WTC11 (cell line): ENCODE data around the gene NOB1. TPM values are rescaled to one million over a fixed set of nuclear protein-coding genes. Genes with fewer than 3 reads are reported as not detected.

Experiments
- ATAC-seq: fragments of 200-7000 bp; cut with Tn5 transposase; 2 replicates; pipeline ENCODE4 v1.10.0; 2021; ENCODE audit warnings: mild to moderate bottlenecking, moderate library complexity
- CTCF ChIA-PET: fragments of 300-600 bp; sonication (Branson Sonifier 250); formaldehyde crosslinking; loops from one replicate; lab custom pipeline; 2021; ENCODE audit warnings: antibody characterized with exemption; lab: Charles Lee
- POLR2A ChIA-PET: fragments of 350-600 bp; sonication (Branson Sonifier 250); formaldehyde crosslinking; loops from one replicate; lab custom pipeline; 2021; ENCODE audit warnings: antibody characterized with exemption; lab: Charles Lee
- DNase-seq: peaks from one replicate; pipeline ENCODE4 v3.0.0; 2021; ENCODE audit warnings: low spot score
- H3K27ac Mint-ChIP-seq: 2 replicates; pipeline ENCODE4 v1.8.0; 2021; ENCODE audit warnings: mixed read lengths
- H3K27me3 Mint-ChIP-seq: 2 replicates; pipeline ENCODE4 v1.8.0; 2021; ENCODE audit warnings: low read depth, mild to moderate bottlenecking, moderate library complexity, mixed read lengths
- H3K36me3 Mint-ChIP-seq: 2 replicates; pipeline ENCODE4 v1.8.0; 2021; ENCODE audit warnings: mixed read lengths
- H3K4me1 Mint-ChIP-seq: 2 replicates; pipeline ENCODE4 v1.8.0; 2022; ENCODE audit warnings: mixed read lengths
- H3K4me3 Mint-ChIP-seq: 2 replicates; pipeline ENCODE4 v1.8.0; 2021; ENCODE audit warnings: mild to moderate bottlenecking, moderate library complexity, mixed read lengths
- H3K9me3 Mint-ChIP-seq: 2 replicates; pipeline ENCODE4 v1.8.0; 2021; ENCODE audit warnings: mixed read lengths
- EMX1 ChIP-seq: fragments of 250-450 bp; sonication (Bioruptor Pico); IDR thresholded peaks from 2 replicates; pipeline ENCODE4 v1.8.0; 2021; ENCODE audit warnings: mild to moderate bottlenecking
- ESRRA ChIP-seq: sonication (generic); formaldehyde crosslinking; IDR thresholded peaks from 2 replicates; pipeline ENCODE4 v1.8.1; 2022; ENCODE audit warnings: mild to moderate bottlenecking, missing genetic modification reagents, borderline replicate concordance
- ETV6 ChIP-seq: sonication (generic); formaldehyde crosslinking; IDR thresholded peaks from 2 replicates; pipeline ENCODE4 v1.8.1; 2022; ENCODE audit warnings: mild to moderate bottlenecking, missing genetic modification reagents
- GABPB1 ChIP-seq: sonication (generic); formaldehyde crosslinking; IDR thresholded peaks from 2 replicates; pipeline ENCODE4 v1.8.1; 2023; ENCODE audit warnings: mild to moderate bottlenecking, missing genetic modification reagents
- IRF2 ChIP-seq: sonication (generic); formaldehyde crosslinking; IDR thresholded peaks from 2 replicates; pipeline ENCODE4 v1.8.0; 2022; ENCODE audit warnings: low read depth, missing genetic modification reagents, borderline replicate concordance
- NFE2L1 ChIP-seq: sonication (generic); formaldehyde crosslinking; IDR thresholded peaks from 2 replicates; pipeline ENCODE4 v1.8.1; 2023; ENCODE audit warnings: missing genetic modification reagents
- NR1H2 ChIP-seq: sonication (generic); formaldehyde crosslinking; IDR thresholded peaks from 2 replicates; pipeline ENCODE4 v1.9.0; 2021; ENCODE audit warnings: mild to moderate bottlenecking, moderate library complexity, missing genetic modification reagents
- SOX15 ChIP-seq: fragments of 250-450 bp; sonication (Bioruptor Pico); IDR thresholded peaks from 2 replicates; pipeline ENCODE4 v1.9.0; 2021; ENCODE audit warnings: mild to moderate bottlenecking
- ZNF219 ChIP-seq: sonication (generic); formaldehyde crosslinking; IDR thresholded peaks from 2 replicates; pipeline ENCODE4 v1.8.0; 2023; ENCODE audit warnings: missing genetic modification reagents, mild to moderate bottlenecking, borderline replicate concordance
- ZNF416 ChIP-seq: fragments of 250-450 bp; sonication (Bioruptor Pico); IDR thresholded peaks from 2 replicates; pipeline ENCODE4 v1.9.0; 2021; ENCODE audit warnings: mild to moderate bottlenecking, inconsistent platforms
- total RNA-seq: library from RNA; stranded (reverse); gene quantifications from 3 replicates; pipeline ENCODE4 v1.2.3, GENCODE V29; 2021
- TF ChIP-seq, protein P1 (sequence below): fragments of 200-600 bp; IDR thresholded peaks from 2 replicates; pipeline ENCODE4 v1.8.0; 2022; ENCODE audit warnings: antibody characterized with exemption
- TF ChIP-seq, protein P2 (sequence below): sonication (generic); formaldehyde crosslinking; IDR thresholded peaks from 2 replicates; pipeline ENCODE4 v1.8.1; 2022; ENCODE audit warnings: low read depth, missing genetic modification reagents, borderline replicate concordance
- TF ChIP-seq, protein P3 (sequence below): fragments of 250-450 bp; sonication (Bioruptor Pico); IDR thresholded peaks from 2 replicates; pipeline ENCODE4 v1.8.0; 2021; ENCODE audit warnings: mild to moderate bottlenecking
- TF ChIP-seq, protein P4 (sequence below): sonication (generic); formaldehyde crosslinking; IDR thresholded peaks from 2 replicates; pipeline ENCODE4 v1.8.0; 2023; ENCODE audit warnings: missing genetic modification reagents, mild to moderate bottlenecking, borderline replicate concordance
- TF ChIP-seq, protein P5 (sequence below): sonication (generic); formaldehyde crosslinking; IDR thresholded peaks from 2 replicates; pipeline ENCODE4 v1.8.1; 2023; ENCODE audit warnings: mild to moderate bottlenecking, missing genetic modification reagents, borderline replicate concordance

NOB1 gene
- total RNA-seq, 1 experiment from 2014 or later: 88.0 TPM

DNA sequence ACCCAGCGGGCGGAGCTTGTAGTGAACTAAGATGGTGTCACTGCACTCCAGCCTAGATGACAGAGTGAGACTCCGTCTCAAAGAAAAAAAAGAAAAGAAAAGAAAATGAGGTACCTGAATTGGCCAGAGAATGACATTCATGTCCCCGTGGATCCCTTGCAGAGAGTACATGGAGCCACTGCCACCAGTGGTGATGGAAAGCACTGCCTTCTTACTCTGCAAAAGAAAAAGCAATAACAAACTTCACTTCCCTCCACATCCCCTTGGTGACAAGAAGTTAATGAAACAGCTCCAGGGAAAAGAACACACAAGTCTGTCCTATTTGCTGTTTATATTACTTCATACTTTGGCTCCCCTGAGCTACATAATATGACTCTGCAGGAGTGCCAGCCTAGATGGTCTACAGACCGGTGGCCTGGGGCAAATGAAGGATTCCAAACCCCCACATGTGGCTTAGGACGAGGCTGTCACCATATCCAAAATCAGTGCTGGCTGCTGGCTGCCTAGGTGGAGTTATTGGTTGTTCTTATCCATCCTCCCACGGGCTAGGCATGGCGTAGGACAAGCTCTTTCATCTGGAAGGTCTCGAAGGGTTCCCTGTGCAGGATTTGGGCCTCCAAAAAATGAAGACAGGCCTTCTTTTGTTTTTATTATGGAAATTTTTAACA lies 41.7 kb downstream of the NOB1 start (continued):
- no peak for TF ChIP-seq EMX1
- TF ChIP-seq, all 79 proteins: peak for 0

DNA sequence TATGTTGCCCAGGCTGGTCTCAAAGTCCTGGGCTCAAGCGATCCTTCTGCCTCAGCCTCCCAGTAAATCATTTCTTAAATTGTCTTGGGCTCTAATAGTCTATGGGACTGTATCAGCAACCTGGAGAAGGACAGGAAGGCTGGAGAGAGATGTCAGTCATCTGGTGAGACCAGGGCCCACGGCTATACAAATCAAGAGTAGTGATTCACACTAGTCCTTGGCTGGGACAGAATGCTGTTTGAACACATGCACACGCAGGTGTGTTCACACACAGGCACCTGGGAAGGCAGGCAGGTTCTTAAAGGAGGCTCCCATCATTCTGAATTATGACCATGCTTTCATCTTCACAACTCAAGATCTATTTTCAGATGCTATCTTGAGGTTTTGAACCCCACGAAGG lies 42.4 kb downstream of the NOB1 start:
- Mint-ChIP-seq H3K27me3 (no peaks in the 10 kb centered on the region), H3K27ac (no peak overlapping the region), H3K4me1 (no peaks in the 10 kb centered on the region), H3K36me3 (no peaks in the 10 kb centered on the region), H3K4me3 (no peak overlapping the region), H3K9me3 (no peaks in the 10 kb centered on the region)
- CTCF ChIA-PET: no interaction called here
- ATAC-seq (no peak), DNase-seq (no peak)
- POLR2A ChIA-PET: no interaction called here
- TF ChIP-seq, protein P1, sequence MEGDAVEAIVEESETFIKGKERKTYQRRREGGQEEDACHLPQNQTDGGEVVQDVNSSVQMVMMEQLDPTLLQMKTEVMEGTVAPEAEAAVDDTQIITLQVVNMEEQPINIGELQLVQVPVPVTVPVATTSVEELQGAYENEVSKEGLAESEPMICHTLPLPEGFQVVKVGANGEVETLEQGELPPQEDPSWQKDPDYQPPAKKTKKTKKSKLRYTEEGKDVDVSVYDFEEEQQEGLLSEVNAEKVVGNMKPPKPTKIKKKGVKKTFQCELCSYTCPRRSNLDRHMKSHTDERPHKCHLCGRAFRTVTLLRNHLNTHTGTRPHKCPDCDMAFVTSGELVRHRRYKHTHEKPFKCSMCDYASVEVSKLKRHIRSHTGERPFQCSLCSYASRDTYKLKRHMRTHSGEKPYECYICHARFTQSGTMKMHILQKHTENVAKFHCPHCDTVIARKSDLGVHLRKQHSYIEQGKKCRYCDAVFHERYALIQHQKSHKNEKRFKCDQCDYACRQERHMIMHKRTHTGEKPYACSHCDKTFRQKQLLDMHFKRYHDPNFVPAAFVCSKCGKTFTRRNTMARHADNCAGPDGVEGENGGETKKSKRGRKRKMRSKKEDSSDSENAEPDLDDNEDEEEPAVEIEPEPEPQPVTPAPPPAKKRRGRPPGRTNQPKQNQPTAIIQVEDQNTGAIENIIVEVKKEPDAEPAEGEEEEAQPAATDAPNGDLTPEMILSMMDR: no peak
- no peak for TF ChIP-seq ZNF416 (CRISPR knock-in tag)
- no peak for TF ChIP-seq SOX15 (CRISPR knock-in tag)
- TF ChIP-seq ESRRA: no peak
- TF ChIP-seq EMX1: no peak
- no peak for TF ChIP-seq ZNF219
- TF ChIP-seq ETV6 (CRISPR knock-in tag): no peak
- TF ChIP-seq, protein P2, sequence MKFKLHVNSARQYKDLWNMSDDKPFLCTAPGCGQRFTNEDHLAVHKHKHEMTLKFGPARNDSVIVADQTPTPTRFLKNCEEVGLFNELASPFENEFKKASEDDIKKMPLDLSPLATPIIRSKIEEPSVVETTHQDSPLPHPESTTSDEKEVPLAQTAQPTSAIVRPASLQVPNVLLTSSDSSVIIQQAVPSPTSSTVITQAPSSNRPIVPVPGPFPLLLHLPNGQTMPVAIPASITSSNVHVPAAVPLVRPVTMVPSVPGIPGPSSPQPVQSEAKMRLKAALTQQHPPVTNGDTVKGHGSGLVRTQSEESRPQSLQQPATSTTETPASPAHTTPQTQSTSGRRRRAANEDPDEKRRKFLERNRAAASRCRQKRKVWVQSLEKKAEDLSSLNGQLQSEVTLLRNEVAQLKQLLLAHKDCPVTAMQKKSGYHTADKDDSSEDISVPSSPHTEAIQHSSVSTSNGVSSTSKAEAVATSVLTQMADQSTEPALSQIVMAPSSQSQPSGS (CRISPR knock-in tag): no peak
- TF ChIP-seq NFE2L1: no peak
- no peak for TF ChIP-seq GABPB1 (CRISPR knock-in tag)
- TF ChIP-seq, protein P3, sequence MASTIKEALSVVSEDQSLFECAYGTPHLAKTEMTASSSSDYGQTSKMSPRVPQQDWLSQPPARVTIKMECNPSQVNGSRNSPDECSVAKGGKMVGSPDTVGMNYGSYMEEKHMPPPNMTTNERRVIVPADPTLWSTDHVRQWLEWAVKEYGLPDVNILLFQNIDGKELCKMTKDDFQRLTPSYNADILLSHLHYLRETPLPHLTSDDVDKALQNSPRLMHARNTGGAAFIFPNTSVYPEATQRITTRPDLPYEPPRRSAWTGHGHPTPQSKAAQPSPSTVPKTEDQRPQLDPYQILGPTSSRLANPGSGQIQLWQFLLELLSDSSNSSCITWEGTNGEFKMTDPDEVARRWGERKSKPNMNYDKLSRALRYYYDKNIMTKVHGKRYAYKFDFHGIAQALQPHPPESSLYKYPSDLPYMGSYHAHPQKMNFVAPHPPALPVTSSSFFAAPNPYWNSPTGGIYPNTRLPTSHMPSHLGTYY (CRISPR knock-in tag): no peak
- no peak for TF ChIP-seq NR1H2 (CRISPR knock-in tag)
- TF ChIP-seq, protein P4, sequence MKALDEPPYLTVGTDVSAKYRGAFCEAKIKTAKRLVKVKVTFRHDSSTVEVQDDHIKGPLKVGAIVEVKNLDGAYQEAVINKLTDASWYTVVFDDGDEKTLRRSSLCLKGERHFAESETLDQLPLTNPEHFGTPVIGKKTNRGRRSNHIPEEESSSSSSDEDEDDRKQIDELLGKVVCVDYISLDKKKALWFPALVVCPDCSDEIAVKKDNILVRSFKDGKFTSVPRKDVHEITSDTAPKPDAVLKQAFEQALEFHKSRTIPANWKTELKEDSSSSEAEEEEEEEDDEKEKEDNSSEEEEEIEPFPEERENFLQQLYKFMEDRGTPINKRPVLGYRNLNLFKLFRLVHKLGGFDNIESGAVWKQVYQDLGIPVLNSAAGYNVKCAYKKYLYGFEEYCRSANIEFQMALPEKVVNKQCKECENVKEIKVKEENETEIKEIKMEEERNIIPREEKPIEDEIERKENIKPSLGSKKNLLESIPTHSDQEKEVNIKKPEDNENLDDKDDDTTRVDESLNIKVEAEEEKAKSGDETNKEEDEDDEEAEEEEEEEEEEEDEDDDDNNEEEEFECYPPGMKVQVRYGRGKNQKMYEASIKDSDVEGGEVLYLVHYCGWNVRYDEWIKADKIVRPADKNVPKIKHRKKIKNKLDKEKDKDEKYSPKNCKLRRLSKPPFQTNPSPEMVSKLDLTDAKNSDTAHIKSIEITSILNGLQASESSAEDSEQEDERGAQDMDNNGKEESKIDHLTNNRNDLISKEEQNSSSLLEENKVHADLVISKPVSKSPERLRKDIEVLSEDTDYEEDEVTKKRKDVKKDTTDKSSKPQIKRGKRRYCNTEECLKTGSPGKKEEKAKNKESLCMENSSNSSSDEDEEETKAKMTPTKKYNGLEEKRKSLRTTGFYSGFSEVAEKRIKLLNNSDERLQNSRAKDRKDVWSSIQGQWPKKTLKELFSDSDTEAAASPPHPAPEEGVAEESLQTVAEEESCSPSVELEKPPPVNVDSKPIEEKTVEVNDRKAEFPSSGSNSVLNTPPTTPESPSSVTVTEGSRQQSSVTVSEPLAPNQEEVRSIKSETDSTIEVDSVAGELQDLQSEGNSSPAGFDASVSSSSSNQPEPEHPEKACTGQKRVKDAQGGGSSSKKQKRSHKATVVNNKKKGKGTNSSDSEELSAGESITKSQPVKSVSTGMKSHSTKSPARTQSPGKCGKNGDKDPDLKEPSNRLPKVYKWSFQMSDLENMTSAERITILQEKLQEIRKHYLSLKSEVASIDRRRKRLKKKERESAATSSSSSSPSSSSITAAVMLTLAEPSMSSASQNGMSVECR (CRISPR knock-in tag): no peak
- no peak for TF ChIP-seq IRF2 (CRISPR knock-in tag)
- TF ChIP-seq, protein P5, sequence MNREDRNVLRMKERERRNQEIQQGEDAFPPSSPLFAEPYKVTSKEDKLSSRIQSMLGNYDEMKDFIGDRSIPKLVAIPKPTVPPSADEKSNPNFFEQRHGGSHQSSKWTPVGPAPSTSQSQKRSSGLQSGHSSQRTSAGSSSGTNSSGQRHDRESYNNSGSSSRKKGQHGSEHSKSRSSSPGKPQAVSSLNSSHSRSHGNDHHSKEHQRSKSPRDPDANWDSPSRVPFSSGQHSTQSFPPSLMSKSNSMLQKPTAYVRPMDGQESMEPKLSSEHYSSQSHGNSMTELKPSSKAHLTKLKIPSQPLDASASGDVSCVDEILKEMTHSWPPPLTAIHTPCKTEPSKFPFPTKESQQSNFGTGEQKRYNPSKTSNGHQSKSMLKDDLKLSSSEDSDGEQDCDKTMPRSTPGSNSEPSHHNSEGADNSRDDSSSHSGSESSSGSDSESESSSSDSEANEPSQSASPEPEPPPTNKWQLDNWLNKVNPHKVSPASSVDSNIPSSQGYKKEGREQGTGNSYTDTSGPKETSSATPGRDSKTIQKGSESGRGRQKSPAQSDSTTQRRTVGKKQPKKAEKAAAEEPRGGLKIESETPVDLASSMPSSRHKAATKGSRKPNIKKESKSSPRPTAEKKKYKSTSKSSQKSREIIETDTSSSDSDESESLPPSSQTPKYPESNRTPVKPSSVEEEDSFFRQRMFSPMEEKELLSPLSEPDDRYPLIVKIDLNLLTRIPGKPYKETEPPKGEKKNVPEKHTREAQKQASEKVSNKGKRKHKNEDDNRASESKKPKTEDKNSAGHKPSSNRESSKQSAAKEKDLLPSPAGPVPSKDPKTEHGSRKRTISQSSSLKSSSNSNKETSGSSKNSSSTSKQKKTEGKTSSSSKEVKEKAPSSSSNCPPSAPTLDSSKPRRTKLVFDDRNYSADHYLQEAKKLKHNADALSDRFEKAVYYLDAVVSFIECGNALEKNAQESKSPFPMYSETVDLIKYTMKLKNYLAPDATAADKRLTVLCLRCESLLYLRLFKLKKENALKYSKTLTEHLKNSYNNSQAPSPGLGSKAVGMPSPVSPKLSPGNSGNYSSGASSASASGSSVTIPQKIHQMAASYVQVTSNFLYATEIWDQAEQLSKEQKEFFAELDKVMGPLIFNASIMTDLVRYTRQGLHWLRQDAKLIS (CRISPR knock-in tag): no peak
